ENCODE measurements around the gene EFHD2. TPM values are rescaled to one million over a fixed set of nuclear protein-coding genes. Genes with fewer than 3 reads are reported as not detected.

The EFHD2 gene
- total and polyA plus RNA-seq, 2 of the 8 experiments (the other 6 are each of a cell fraction or from before 2014, with no cell fraction given): 24.4 to 25.1 TPM

DNA sequence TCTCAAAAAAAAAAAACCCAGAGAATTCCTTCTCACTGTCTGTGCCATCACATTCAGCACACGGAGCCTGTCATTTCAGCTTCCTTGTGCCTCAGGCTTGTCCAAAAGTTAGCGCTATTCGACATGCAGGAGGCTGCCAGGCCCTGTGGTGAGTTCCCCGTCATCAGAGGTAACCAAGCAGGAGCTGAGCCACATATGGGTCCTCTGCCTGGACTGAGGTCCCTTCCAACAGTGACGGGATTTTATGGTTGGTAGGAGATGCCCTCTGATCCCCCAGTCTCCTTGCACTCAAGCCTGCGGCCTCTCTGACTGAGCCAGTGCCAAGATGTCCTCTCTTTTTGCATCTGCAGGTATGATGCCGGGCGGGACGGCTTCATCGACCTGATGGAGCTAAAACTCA lies 15.8 kb downstream of the EFHD2 start:
- H3K9me3 ChIP-seq (ENCODE audit: insufficient read depth in 2 of 2, low read depth in 1 of 2, low read length in 1 of 2): no peaks in the 10 kb centered on the region
- no peak overlapping the region for H3K4ac ChIP-seq (replicated peaks; ENCODE audit: insufficient read length, low read depth, low read length)
- H3K18ac ChIP-seq (ENCODE audit: extremely low read depth, low read length): no peak overlapping the region
- H2BK120ac ChIP-seq (replicated peaks; ENCODE audit: low read depth, low read length): no peak overlapping the region
- H4K20me1 ChIP-seq (replicated peaks in 1 of 2; ENCODE audit: control insufficient read depth in 1 of 2, insufficient read depth in 2 of 2, low read length in 2 of 2): peaks cover 3 to 5% of the 10 kb centered on the region in 2 experiments
- H4K5ac ChIP-seq (ENCODE audit: insufficient read length, low read depth, low read length): no peak overlapping the region
- no peak overlapping the region for H2AFZ ChIP-seq (ENCODE audit: low read length)
- H2BK20ac ChIP-seq (ENCODE audit: low read length): no peak overlapping the region
- no peaks in the 10 kb centered on the region for H3K79me1 ChIP-seq (ENCODE audit: low read depth, low read length)
- FAIRE-seq (no peak), DNase-seq (ENCODE audit: low read depth in 1 of 2, low spot score in 2 of 2) (no peak)
- ChIA-PET POLR2A (ENCODE audit: partially characterized antibody) (no interaction called here), CTCF (ENCODE audit: partially characterized antibody) (interaction anchor here (0.7 to 16.9 kb wide), 6 partner anchors 9 to 696 kb away, joined by 3 to 170 read pairs (median 4); no protein-coding TSS in a partner anchor)
- no peak overlapping the region for H2BK15ac ChIP-seq (ENCODE audit: low read length)
- H3K4me3 ChIP-seq (ENCODE audit: extremely low read depth in 1 of 4, insufficient read depth in 2 of 4, low read depth in 3 of 4, low read length in 4 of 4): no peak overlapping the region
- H3K27me3 ChIP-seq (replicated peaks in 1 of 4; ENCODE audit: control insufficient read depth in 3 of 4, extremely low read depth in 1 of 4, insufficient read depth in 3 of 4, low read length in 3 of 4): no peaks in the 10 kb centered on the region; a peak in 1 of 7 replicates
- no peak overlapping the region for H2BK5ac ChIP-seq (ENCODE audit: low read depth, low read length)
- H4K8ac ChIP-seq (ENCODE audit: extremely low read depth, insufficient read depth, low read length): no peak overlapping the region
- H3K27ac ChIP-seq (ENCODE audit: low read depth, low read length): no peak overlapping the region
- no peak overlapping the region for H2AK5ac ChIP-seq (ENCODE audit: low read depth, low read length)
- no peak overlapping the region for H3K9ac ChIP-seq (replicated peaks in 1 of 4; ENCODE audit: extremely low read depth in 1 of 4, low read depth in 3 of 4, low read length in 3 of 4)
- TF ChIP-seq HDAC2 (IDR thresholded peaks at IDR 0.05; ENCODE audit: borderline replicate concordance in 1 of 2, low read depth in 2 of 2, low read length in 2 of 2): peak in 1 of 2 experiments; percentile 56; a peak in 1 of 4 replicates
- no peak for TF ChIP-seq TEAD4 (IDR thresholded peaks at IDR 0.05; ENCODE audit: low read depth, low read length)
- no peak for TF ChIP-seq SIX5 (IDR thresholded peaks at IDR 0.05; ENCODE audit: low read depth, low read length)
- TF ChIP-seq KDM1A (IDR thresholded peaks at IDR 0.05; ENCODE audit: borderline replicate concordance, low read length): peak; percentile 79; the same call in 1 of the 2 replicates
- H3K23me2 ChIP-seq (ENCODE audit: low read depth, low read length): no peaks in the 10 kb centered on the region
- H3K56ac ChIP-seq (replicated peaks; ENCODE audit: insufficient read length, low read depth, low read length): no peak overlapping the region
- H3K4me1 ChIP-seq (replicated peaks in 1 of 4; ENCODE audit: control insufficient read depth in 3 of 4, insufficient read depth in 4 of 4, low read length in 3 of 4): peaks cover 0 to 7% (median 3%) of the 10 kb centered on the region in 4 experiments; a peak in 3 of 7 replicates
- H3K23ac ChIP-seq (ENCODE audit: insufficient read length): no peak overlapping the region
- 94% methylated on average over 10 of the region's 10 CpGs; no CpG with 5 or more reads in 1 of the 2 experiments for WGBS, 2 experiments (ENCODE audit: extremely low coverage in 1 of 2, insufficient coverage in 1 of 2, insufficient read length in 1 of 2, insufficient replicate concordance in 2 of 2, low coverage in 1 of 2, low lambda C conversion rate in 2 of 2, missing lambda C conversion rate in 1 of 2)
- no peaks in the 10 kb centered on the region; a peak in 2 of 8 replicates for H3K36me3 ChIP-seq (ENCODE audit: control insufficient read depth in 2 of 4, insufficient read depth in 4 of 4, low read length in 3 of 4)
- H3K4me2 ChIP-seq (ENCODE audit: insufficient read depth in 1 of 2, low read depth in 2 of 2, low read length in 2 of 2): no peak overlapping the region
- H4K91ac ChIP-seq (replicated peaks; ENCODE audit: insufficient read length, low read length): no peak overlapping the region
- no peaks in the 10 kb centered on the region for H3K79me2 ChIP-seq (ENCODE audit: control insufficient read depth in 1 of 2, insufficient read depth in 2 of 2, low read length in 2 of 2)
- H3K14ac ChIP-seq (ENCODE audit: insufficient read length): no peak overlapping the region
- H2BK12ac ChIP-seq (ENCODE audit: low read depth, low read length): no peak overlapping the region

Measured in H1 (cell line).